K562 (cell line): Measurements from ENCODE around the gene SLC29A4.

Experiments used
- EZH2 ChIP-seq: IDR thresholded peaks from 2 replicates; pipeline ENCODE4 v1.6.1; 2012; ENCODE audit warnings: low read depth, mild to moderate bottlenecking, inconsistent platforms, low read length, borderline replicate concordance
- GATA2 ChIP-seq: sonication (generic); formaldehyde crosslinking; IDR thresholded peaks from 2 replicates; pipeline ENCODE4 v1.4.0; 2020; ENCODE audit warnings: mild to moderate bottlenecking, missing genetic modification reagents
- KLF16 ChIP-seq: IDR thresholded peaks from 2 replicates; pipeline ENCODE4 v1.6.1; 2016; ENCODE audit warnings: antibody characterized with exemption
- ZBTB8A ChIP-seq: fragments of 450-650 bp; IDR thresholded peaks from 2 replicates; pipeline ENCODE4 v1.6.1; 2018; ENCODE audit warnings: mild to moderate bottlenecking, moderate library complexity; ENCODE audit not compliant: partially characterized antibody

DNA sequence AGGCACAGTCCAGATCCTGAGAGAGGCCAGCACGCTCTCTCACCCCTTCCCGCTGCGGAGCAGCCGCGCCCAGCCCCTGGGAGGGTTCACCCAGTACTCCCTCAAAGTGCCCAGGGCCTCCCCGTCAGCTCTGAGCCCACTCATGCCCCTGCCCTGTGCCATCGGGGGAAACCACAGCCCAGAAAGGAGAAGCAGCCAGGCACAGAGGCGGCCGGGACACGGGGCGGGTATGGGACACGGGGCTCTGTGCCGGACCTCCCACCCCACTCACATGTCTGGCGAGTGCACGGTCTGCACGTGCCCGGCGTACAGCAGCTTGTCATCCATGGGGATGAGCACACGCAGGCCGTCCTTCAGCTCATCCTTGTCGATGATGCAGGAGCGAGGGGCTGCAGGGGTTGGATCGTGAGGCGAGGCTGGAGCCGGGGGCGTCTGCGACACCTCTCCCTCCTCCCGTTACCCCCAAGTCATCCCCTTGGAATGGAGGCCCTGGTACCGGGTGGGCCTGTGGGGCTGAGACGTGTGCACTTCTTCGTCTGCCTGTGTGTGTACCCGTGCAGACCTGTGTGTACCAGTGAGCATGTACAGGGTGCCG is 38.2 kb downstream of the SLC29A4 start:
- TF ChIP-seq GATA2 (CRISPR knock-in tag): no peak
- no peak for TF ChIP-seq EZH2
- TF ChIP-seq ZBTB8A: no peak
- TF ChIP-seq KLF16: no peak
